Measurements from ENCODE around the gene CELF4.

CELF4 gene

GRCh38 chr18:37252854-37253393 is 312.7 kb downstream of the CELF4 start:
- DNase-seq (ENCODE audit: low spot score) = no peak

DNA sequence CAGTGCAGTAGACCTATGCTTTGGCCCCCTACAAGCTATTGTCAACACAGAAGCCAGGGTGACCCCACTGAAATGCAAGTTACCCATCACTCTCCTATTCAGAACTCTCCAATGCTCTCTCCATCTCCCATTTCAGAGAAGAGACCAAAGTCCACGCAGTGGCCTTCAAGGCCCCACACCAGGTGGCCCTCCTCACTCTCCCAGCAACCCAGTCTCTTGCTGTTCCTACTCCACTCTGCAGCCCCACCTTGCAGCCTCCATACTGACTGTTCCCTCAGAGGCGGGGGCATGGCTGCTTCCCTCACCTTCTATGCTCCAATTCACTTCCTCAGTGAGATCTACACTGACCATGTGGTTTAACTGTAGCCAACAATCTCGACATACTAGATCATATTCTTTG is 313.3 kb downstream of the CELF4 start:
- no peak for DNase-seq (ENCODE audit: low spot score)

DNA sequence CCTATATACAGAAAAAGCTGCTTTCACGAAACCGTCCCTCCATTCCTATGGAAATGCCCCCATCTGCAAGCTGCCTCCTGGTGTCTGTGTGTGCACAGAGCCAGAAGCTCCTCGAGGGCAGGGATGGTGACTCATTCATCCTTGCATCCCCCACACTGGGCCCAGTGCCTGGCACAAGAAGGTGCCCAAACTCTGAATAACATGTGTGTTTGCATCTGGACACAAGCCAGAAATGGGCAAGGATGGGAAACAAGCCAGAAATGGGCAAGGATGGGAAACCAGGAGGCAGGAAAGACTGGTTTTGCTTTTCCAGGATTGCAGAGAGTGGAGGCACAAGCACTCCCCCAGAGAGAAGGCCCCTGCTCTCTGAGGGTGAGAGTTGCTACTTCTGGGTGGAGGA is 313.9 kb downstream of the CELF4 start:
- no peak for DNase-seq (ENCODE audit: low spot score)

DNA sequence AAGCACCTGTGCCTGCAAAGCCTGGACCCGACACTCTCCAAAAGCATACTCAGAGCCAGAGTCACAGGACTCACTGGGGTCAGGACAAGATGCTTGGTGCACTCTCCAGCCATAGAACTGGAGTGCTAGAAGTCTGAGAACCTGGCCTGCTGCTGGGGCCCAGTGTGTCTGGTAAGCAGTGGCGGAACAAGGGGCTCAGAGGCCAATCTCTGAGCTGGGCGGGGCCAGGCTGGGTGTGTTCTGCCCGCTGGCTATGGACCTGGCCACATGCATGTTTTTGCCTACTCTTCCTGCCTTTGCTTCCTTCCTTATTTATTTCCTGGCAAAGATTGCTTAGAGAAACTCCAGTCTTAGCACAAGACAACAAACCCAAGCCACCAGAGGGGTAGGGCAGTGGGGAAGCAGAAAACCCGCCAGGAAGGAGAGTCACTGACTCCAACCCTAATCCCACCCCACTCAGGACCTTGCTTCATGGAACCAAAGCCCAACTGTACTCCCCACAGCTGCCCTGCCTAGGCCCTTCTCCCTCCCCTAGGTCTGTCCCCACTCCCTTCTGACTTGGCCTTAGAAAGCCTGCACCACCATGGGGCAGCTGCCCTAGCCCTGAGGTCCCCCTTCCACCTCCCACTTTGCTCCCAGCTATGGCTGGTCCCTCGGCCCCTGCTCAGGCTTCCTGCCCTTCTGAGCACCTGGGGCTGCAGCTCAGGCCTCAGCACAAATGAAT is 315.5 kb downstream of the CELF4 start:
- DNase-seq (ENCODE audit: low spot score) = no peak

- no peak for DNase-seq (ENCODE audit: low spot score)
Observed at GRCh38 chr18:37249171-37249886, 316.3 kb downstream of the CELF4 start.

- no peak for DNase-seq (ENCODE audit: low spot score)
Observed at GRCh38 chr18:37248281-37248680, 317.3 kb downstream of the CELF4 start.

GRCh38 chr18:37247497-37248161 is 318.0 kb downstream of the CELF4 start:
- no peak for DNase-seq (ENCODE audit: low spot score)

DNA sequence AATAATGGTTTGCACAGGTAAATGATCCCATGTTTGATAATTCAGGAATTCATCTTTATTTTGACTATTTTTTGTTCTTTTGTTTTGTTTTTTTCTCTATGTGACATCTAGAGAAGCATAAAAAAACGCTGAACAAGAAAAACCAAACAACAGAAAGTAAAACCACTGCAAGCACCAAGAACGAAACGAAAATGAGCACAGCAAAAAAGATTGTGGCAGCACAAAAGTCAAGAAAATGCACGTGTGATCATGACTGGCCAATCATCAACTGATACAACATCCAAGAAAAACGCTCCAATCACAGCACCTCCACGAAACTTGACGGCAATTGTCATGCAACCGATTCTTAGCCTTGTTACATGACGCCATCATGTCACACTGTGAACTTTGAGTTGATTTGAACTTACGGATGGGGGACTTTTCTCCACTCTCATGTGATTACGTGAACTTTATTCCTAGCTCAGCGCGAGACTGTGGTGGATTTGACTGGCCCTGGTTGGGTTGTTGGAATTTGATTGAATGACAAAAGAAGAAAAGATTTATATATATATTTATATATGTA is 318.7 kb downstream of the CELF4 start:
- DNase-seq (ENCODE audit: low spot score) = no peak

GRCh38 chr18:37244618-37245017 is 321.0 kb downstream of the CELF4 start:
- no peak for DNase-seq (ENCODE audit: low spot score)

GRCh38 chr18:37243741-37244140 is 321.9 kb downstream of the CELF4 start:
- no peak for DNase-seq (ENCODE audit: low spot score)

DNA sequence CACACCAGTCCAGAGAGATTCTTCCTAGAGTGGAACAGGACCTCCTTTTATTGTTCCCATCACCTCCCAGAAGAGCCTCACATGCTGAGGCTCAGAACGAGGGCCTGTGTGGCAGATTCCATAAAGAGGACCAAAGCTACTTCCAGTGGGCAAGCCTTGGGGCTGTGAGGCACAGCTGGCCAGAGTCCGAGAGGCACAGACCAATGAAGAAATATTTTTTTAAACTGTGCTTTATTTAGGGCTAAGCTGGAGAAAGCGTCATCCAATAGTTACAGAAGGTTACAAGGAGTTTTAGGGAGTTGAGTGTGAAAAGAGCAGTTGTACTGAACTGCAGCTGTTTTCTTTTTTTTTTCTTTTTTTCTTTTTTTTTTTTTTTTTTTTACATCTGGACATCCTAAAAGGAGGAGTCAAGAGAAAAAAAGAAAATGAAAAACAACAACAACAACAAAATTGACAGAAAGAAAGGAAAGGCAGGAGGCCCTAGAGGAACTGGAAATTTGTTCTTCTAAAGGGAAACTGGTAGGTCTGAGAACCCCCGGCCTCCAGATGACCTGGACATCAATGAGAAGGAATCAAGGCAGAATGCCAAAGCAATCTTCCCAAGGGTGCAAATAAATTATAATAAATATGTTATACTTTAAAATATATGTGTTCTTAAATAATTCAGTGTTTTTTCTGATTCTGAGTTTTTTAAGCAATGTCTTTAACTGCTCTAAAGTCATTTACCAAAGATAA is 322.6 kb downstream of the CELF4 start:
- DNase-seq (ENCODE audit: low spot score) = no peak

DNA sequence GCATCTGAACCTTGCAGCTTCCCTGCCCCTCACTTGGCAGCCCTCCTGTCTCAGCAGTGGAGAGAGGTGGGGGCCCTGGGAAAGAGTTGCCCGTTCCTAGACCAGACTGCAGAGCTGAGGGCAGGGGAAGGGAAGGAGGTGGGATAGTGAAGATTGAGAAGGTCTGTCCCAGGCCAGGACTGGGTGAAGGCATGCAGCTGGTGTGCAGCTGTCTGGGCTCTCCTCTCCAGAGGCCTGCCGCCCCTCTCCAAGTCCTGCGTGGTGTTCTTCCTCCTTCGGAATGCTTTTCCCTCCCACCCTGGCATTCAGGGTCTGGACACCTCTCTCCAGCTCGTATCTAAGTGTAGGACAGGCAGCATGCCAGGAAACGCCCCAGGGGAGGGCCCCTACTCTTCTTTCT is 323.5 kb downstream of the CELF4 start:
- no peak for DNase-seq (ENCODE audit: low spot score)

DNA sequence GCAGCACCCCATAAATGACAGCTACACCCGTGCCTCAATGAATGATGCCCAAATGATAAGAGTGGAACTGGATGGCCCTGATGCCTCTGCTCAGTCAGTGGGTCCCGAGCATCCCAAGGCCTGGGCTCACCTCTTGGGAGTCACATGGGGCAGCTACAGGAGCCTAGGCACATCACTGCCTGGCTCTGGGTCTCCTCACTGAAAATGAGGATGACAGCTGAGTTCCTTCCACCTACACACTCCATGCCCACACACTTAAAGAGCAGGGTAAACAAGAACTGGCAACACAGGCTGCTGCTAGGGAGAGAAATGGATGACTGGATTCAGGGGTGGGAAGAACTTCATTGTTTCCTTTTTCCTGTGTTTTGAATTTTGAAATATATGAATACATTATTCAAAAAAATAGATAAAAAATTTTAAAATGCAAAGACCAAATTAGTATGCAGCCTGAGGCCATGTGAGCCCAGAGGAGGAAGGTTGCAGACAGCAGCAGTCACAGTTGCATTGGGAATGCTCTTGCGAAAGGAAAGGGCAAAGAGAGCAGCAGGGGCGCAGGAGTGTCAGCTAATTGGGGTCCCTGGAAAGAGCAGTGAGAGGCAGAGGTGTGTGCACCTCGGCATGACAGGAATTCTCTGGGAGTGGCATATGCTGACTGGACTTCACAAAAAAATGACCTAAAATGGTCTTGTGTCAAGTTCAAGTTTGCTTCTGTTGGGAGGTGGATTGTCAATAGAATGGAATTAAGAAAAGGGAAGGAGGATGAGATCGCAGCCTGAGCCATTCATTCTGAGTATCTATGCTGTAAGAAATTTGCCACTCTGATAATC is 327.1 kb downstream of the CELF4 start:
- DNase-seq (ENCODE audit: low spot score) = no peak

DNA sequence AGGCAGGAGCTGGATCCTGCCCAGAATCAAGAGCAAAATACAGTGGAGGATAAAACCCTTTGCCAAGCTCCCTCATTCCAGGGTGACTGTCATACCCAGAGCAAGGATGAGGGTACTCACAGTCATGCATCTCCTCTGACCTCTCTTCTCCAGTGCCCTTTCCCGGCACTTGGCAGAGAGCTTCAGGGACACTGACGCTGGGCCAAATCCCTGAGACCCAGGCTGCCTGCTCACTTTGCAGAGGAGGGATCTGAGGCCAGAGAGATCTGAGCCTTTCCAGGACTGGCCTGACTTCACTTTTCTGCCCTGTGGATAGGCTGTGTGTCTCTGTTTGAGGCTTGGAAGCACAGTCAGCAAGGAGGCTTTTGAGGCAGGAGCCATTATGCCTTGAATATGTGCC is 330.0 kb downstream of the CELF4 start:
- DNase-seq (ENCODE audit: low spot score) = no peak

GRCh38 chr18:37231251-37231650 is 334.3 kb downstream of the CELF4 start:
- no peak for DNase-seq (ENCODE audit: low spot score)

- no peak for DNase-seq (ENCODE audit: low spot score)
Observed at GRCh38 chr18:37230768-37231167, 334.8 kb downstream of the CELF4 start.

- DNase-seq (ENCODE audit: low spot score) = no peak
Observed at GRCh38 chr18:37225279-37225678, 340.3 kb downstream of the CELF4 start.

- no peak for DNase-seq (ENCODE audit: low spot score)
Observed at GRCh38 chr18:37222999-37223378, 342.6 kb downstream of the CELF4 start.

GRCh38 chr18:37222354-37222998 is 343.1 kb downstream of the CELF4 start:
- DNase-seq (ENCODE audit: low spot score) = no peak

- DNase-seq (ENCODE audit: low spot score) = no peak
Observed at GRCh38 chr18:37219257-37219656, 346.3 kb downstream of the CELF4 start.
